Testis (tissue), 3 donors: ENCODE data around the gene SERPIND1. TPM values are rescaled to one million over a fixed set of nuclear protein-coding genes. Genes with fewer than 3 reads are reported as not detected.

Experiments
- DNase-seq: peaks from one replicate; pipeline ENCODE4 v3.0.0-alpha.2; 2019
- H3K27ac ChIP-seq, 2 donors: fragments of 200-600 bp; sonication (generic); one replicate each; pipeline ENCODE4 v1.5.1; 2019
- H3K27me3 ChIP-seq: fragments of 200-600 bp; sonication (generic); one replicate; pipeline ENCODE4 v1.5.1; 2019
- H3K36me3 ChIP-seq: fragments of 200-600 bp; sonication (generic); one replicate; pipeline ENCODE4 v1.5.1; 2017; ENCODE audit warnings: low read depth; ENCODE audit errors: missing control alignments
- H3K4me1 ChIP-seq: fragments of 200-600 bp; sonication (generic); one replicate; pipeline ENCODE4 v1.5.1; 2019
- H3K4me3 ChIP-seq, 2 donors: fragments of 200-600 bp; sonication (generic); one replicate each; pipeline ENCODE4 v1.5.1; 2017 to 2019
- H3K9me3 ChIP-seq: fragments of 200-600 bp; sonication (generic); one replicate; pipeline ENCODE4 v1.5.1; 2017
- CTCF ChIP-seq, 3 experiments: fragments of 450-650 bp in 2 of 3; fragments of 200-600 bp in 1 of 3; sonication (generic) in 1 of 3; IDR thresholded peaks; one replicate each; pipeline ENCODE4 v1.5.1; 2016 to 2019; ENCODE audit warnings: antibody characterized with exemption in 3 of 3, mild to moderate bottlenecking in 2 of 3, moderate library complexity in 1 of 3
- POLR2A ChIP-seq: fragments of 450-650 bp; IDR thresholded peaks from one replicate; pipeline ENCODE4 v1.6.1; 2017; ENCODE audit warnings: antibody characterized with exemption, mild to moderate bottlenecking, moderate library complexity
- WGBS, 2 donors: methylation state at CpG; one replicate each; pipeline ENCODE4 v1.1.5; 2018; 5-methylcytosine and 5-hydroxymethylcytosine counted together
- intact Hi-C: fragments of 100-400 bp; cut with DNase I; formaldehyde crosslinking; loops from one replicate; pipeline ENCODE4 v1.15.1; 2023; ENCODE audit warnings: low total_unique reads
- polyA plus RNA-seq: library from polyadenylated mRNA; stranded (reverse); fragments of 350-450 nt; fragmentation: Illumina TruSeq; extraction: RNeasy Lipid Tissue Mini Kit (QIAGEN cat#74804); gene quantifications from one replicate; pipeline ENCODE4 v1.2.3, GENCODE V29; 2014; ENCODE audit warnings: low read depth, low replicate concordance; ENCODE audit not compliant: insufficient read depth
- total RNA-seq, 2 donors: library from RNA; depleted of rRNA; stranded (reverse); fragments of >200 nt; gene quantifications; one replicate each; pipeline ENCODE4 v1.2.3, GENCODE V29; 2016

SERPIND1 gene
- total and polyA plus RNA-seq, 3 donors from 2014 or later: 0.16 to 0.78 (median 0.25) TPM

- WGBS, 2 donors: 96 to 97% methylated on average over 3 of the region's 3 CpGs
- TF ChIP-seq CTCF (IDR thresholded peaks at IDR 0.05) (no peak), POLR2A (no peak)
- Histone ChIP-seq H3K9me3 (no peaks in the 10 kb centered on the region), H3K4me1 (peaks cover 3% of the 10 kb centered on the region), H3K36me3 (no peaks in the 10 kb centered on the region), H3K4me3 (no peak overlapping the region), H3K27me3 (no peaks in the 10 kb centered on the region), H3K27ac (no peak overlapping the region)
- DNase-seq: no peak
- intact Hi-C loops: no loop called here
Measured at GRCh38 chr22:20783300-20783673, 9.4 kb downstream of the SERPIND1 start.

- 78 to 84% methylated on average over 14 of the region's 14 CpGs for WGBS, 2 donors
- Histone ChIP-seq H3K27me3 (no peaks in the 10 kb centered on the region), H3K36me3 (no peaks in the 10 kb centered on the region), H3K9me3 (no peaks in the 10 kb centered on the region), H3K27ac (no peak overlapping the region), H3K4me1 (peaks cover 6% of the 10 kb centered on the region), H3K4me3 (no peak overlapping the region)
- TF ChIP-seq POLR2A: no peak
- peak; percentile 30 to 49 (median 35) for TF ChIP-seq CTCF (IDR thresholded peaks at IDR 0.05)
- DNase-seq: peak; percentile 59
- intact Hi-C loops: no loop called here
Measured at GRCh38 chr22:20783844-20784723, 10.2 kb downstream of the SERPIND1 start.

- Histone ChIP-seq H3K4me3 (no peak overlapping the region), H3K27ac (no peak overlapping the region), H3K4me1 (peaks cover 6% of the 10 kb centered on the region), H3K36me3 (no peaks in the 10 kb centered on the region), H3K27me3 (no peaks in the 10 kb centered on the region), H3K9me3 (no peaks in the 10 kb centered on the region)
- TF ChIP-seq CTCF (IDR thresholded peaks at IDR 0.05): no peak
- TF ChIP-seq POLR2A: no peak
- DNase-seq: no peak
- intact Hi-C loops: no loop called here
- WGBS, 2 donors: 81 to 86% methylated on average over 3 of the region's 3 CpGs
Measured at GRCh38 chr22:20785415-20785814, 11.5 kb downstream of the SERPIND1 start.

DNA sequence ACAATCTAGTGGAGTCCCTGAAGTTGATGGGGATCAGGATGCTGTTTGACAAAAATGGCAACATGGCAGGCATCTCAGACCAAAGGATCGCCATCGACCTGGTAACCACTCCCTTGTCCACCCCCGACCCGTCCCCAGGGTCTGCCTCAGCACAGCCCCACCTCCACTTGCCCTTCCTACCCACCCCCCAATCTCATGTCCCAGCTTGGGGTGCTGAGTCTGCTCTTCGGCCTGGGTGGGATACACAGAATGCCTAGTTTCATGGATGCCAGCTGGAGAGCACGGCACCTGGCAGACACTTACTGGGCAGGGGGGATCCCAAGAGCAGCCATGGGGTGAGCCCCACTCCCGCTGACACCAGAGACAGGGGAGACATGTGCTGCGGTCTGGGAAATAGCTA is 12.1 kb downstream of the SERPIND1 start:
- no peak for DNase-seq
- intact Hi-C loops: no loop called here
- Histone ChIP-seq H3K9me3 (no peaks in the 10 kb centered on the region), H3K27me3 (no peaks in the 10 kb centered on the region), H3K36me3 (no peaks in the 10 kb centered on the region), H3K27ac (no peak overlapping the region), H3K4me1 (peaks cover 6% of the 10 kb centered on the region), H3K4me3 (no peak overlapping the region)
- TF ChIP-seq CTCF (IDR thresholded peaks at IDR 0.05) (no peak), POLR2A (no peak)
- 92 to 95% methylated on average over 4 to 8 of the region's 8 CpGs for WGBS, 2 donors

DNA sequence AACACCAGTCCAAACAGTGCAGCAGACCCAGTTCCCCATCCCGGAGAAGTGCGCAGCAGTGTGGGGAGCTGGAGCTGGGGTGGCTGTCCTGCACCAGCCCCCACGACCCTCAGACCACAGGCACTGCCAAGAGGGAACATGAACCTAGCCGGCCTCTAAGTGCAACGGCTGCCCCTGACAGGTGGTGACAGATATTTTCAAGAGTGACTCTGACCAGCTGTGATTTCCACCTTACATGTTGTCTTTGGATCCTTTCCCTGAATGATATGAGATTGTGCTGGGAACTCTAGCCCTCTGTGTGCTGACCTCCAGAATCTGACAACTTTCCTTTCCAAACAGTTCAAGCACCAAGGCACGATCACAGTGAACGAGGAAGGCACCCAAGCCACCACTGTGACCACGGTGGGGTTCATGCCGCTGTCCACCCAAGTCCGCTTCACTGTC is 12.6 kb downstream of the SERPIND1 start:
- Histone ChIP-seq H3K4me1 (peaks cover 6% of the 10 kb centered on the region), H3K36me3 (no peaks in the 10 kb centered on the region), H3K27ac (no peak overlapping the region), H3K27me3 (no peaks in the 10 kb centered on the region), H3K9me3 (no peaks in the 10 kb centered on the region), H3K4me3 (no peak overlapping the region)
- no peak for DNase-seq
- intact Hi-C loops: no loop called here
- 84 to 88% methylated on average over 8 to 10 of the region's 10 CpGs for WGBS, 2 donors
- TF ChIP-seq POLR2A (no peak), CTCF (IDR thresholded peaks at IDR 0.05) (no peak)
